Kidney epithelial cell (primary cell): ENCODE data around the gene USP11. TPM values are rescaled to one million over a fixed set of nuclear protein-coding genes. Genes with fewer than 3 reads are reported as not detected.

Source experiments
- DNase-seq: peaks from one replicate; pipeline ENCODE4 v3.0.0-alpha.2; 2010; ENCODE audit warnings: low read depth
- H3K27me3 ChIP-seq: 2 replicates; pipeline ENCODE4 v1.6.0; 2011; ENCODE audit warnings: low read length; ENCODE audit not compliant: control insufficient read depth, insufficient read depth
- H3K36me3 ChIP-seq: 2 replicates; pipeline ENCODE4 v1.5.1; 2011; ENCODE audit warnings: low read length; ENCODE audit not compliant: control insufficient read depth, insufficient read depth
- H3K4me3 ChIP-seq: 2 replicates; pipeline ENCODE4 v1.5.1; 2011; ENCODE audit warnings: low read depth, mild to moderate bottlenecking, control low read depth, low read length
- CTCF ChIP-seq: IDR thresholded peaks from 2 replicates; pipeline ENCODE4 v1.5.1; 2011; ENCODE audit warnings: mild to moderate bottlenecking, moderate library complexity, low read length, control low read depth, inconsistent platforms; ENCODE audit not compliant: insufficient read depth, poor library complexity, severe bottlenecking
- total RNA-seq: library from RNA; depleted of rRNA; stranded (reverse); fragments of >200 nt; gene quantifications from 2 replicates; pipeline ENCODE4 v1.2.3, GENCODE V29; 2015

Gene USP11
- total RNA-seq, 1 donor from 2014 or later: 49.1 TPM

- Histone ChIP-seq H3K27me3 (peaks cover 6% of the 10 kb centered on the region), H3K4me3 (peak overlapping the region; percentile 51), H3K36me3 (no peaks in the 10 kb centered on the region)
- TF ChIP-seq CTCF: no peak
- DNase-seq: no peak
These were observed 1.8 kb downstream of the USP11 start for GRCh38 chrX:47234583-47234982.

GRCh38 chrX:47235691-47236103 is 2.9 kb downstream of the USP11 start:
- no peak for DNase-seq
- Histone ChIP-seq H3K4me3 (no peak overlapping the region), H3K27me3 (peaks cover 8% of the 10 kb centered on the region), H3K36me3 (no peaks in the 10 kb centered on the region)
- TF ChIP-seq CTCF: no peak

- no peak overlapping the region for H3K4me3 ChIP-seq
- TF ChIP-seq CTCF: no peak
- H3K36me3 ChIP-seq: no peaks in the 10 kb centered on the region
- peaks cover 13% of the 10 kb centered on the region for H3K27me3 ChIP-seq
- DNase-seq: no peak
These were observed 6.4 kb downstream of the USP11 start for GRCh38 chrX:47239199-47239598.

GRCh38 chrX:47239898-47240545 is 7.2 kb downstream of the USP11 start:
- TF ChIP-seq CTCF: no peak
- DNase-seq: no peak
- peaks cover 13% of the 10 kb centered on the region for H3K27me3 ChIP-seq
- no peak overlapping the region for H3K4me3 ChIP-seq
- H3K36me3 ChIP-seq: no peaks in the 10 kb centered on the region

GRCh38 chrX:47240619-47241018 is 7.8 kb downstream of the USP11 start:
- H3K4me3 ChIP-seq: no peak overlapping the region
- TF ChIP-seq CTCF: no peak
- DNase-seq: no peak
- no peaks in the 10 kb centered on the region for H3K36me3 ChIP-seq
- H3K27me3 ChIP-seq: peaks cover 13% of the 10 kb centered on the region
